Dedifferentiated amniotic fluid mesenchymal stem cell (primary cell): ENCODE data around the gene MAGI1.

Experiments
- DNase-seq: peaks from one replicate; pipeline ENCODE4 v3.0.0-alpha.2; 2016; ENCODE audit errors: extremely low spot score

MAGI1 gene

GRCh38 chr3:65945480-65945879, 93.2 kb downstream of the MAGI1 start:
- DNase-seq, result no peak

GRCh38 chr3:65944252-65944651, 94.5 kb downstream of the MAGI1 start:
- DNase-seq, result no peak

GRCh38 chr3:65939801-65940246, 98.9 kb downstream of the MAGI1 start:
- no peak for DNase-seq

GRCh38 chr3:65939184-65939583, 99.5 kb downstream of the MAGI1 start:
- no peak for DNase-seq

GRCh38 chr3:65938676-65939075, 100.0 kb downstream of the MAGI1 start:
- DNase-seq, result no peak

- no peak for DNase-seq
Observed at GRCh38 chr3:65938147-65938546, 100.6 kb downstream of the MAGI1 start.

- DNase-seq, result no peak
Observed at GRCh38 chr3:65936908-65937638, 101.6 kb downstream of the MAGI1 start.

GRCh38 chr3:65935724-65936123, 103.0 kb downstream of the MAGI1 start:
- DNase-seq, result no peak

- no peak for DNase-seq
Observed at GRCh38 chr3:65930648-65931047, 108.1 kb downstream of the MAGI1 start.

- DNase-seq, result no peak
Observed at GRCh38 chr3:65928110-65928509, 110.6 kb downstream of the MAGI1 start.

GRCh38 chr3:65927576-65927975, 111.1 kb downstream of the MAGI1 start:
- DNase-seq, result no peak

GRCh38 chr3:65925254-65925954, 113.3 kb downstream of the MAGI1 start:
- DNase-seq, result no peak

GRCh38 chr3:65924762-65925161, 114.0 kb downstream of the MAGI1 start:
- DNase-seq, result no peak

GRCh38 chr3:65922441-65922840, 116.3 kb downstream of the MAGI1 start:
- DNase-seq, result peak; percentile 34

GRCh38 chr3:65919826-65920225, 118.9 kb downstream of the MAGI1 start:
- no peak for DNase-seq

- no peak for DNase-seq
Observed at GRCh38 chr3:65915477-65915876, 123.2 kb downstream of the MAGI1 start.

- DNase-seq, result no peak
Observed at GRCh38 chr3:65914740-65915367, 123.9 kb downstream of the MAGI1 start.

GRCh38 chr3:65914032-65914739, 124.5 kb downstream of the MAGI1 start:
- no peak for DNase-seq

GRCh38 chr3:65912647-65913046, 126.1 kb downstream of the MAGI1 start:
- no peak for DNase-seq

- no peak for DNase-seq
Observed at GRCh38 chr3:65908588-65908987, 130.1 kb downstream of the MAGI1 start.

- DNase-seq, result no peak
Observed at GRCh38 chr3:65907232-65908130, 131.2 kb downstream of the MAGI1 start.
